Endometrial microvascular endothelial cells (primary cell): Measurements from ENCODE around the gene RPS27A. TPM values are rescaled to one million over a fixed set of nuclear protein-coding genes. Genes with fewer than 3 reads are reported as not detected.
"Not testable (repeated sequence)": the region's sequence is repeated elsewhere in the genome, so short reads cannot be mapped to it uniquely, and the experiment has no call there.

Experiments used
- in situ Hi-C: cut with HindIII; loops from 2 replicates; pipeline ENCODE4 v1.10.0; 2017; ENCODE audit warnings: low sequenced_read_pairs, low pct_unique_long_range_greater_than_20kb; ENCODE audit errors: inconsistent ontology term
- total RNA-seq: library from RNA; depleted of rRNA; stranded (reverse); fragments of >200 nt; gene quantifications from one replicate; pipeline ENCODE4 v1.2.3, GENCODE V29; 2015; ENCODE audit errors: inconsistent ontology term

The RPS27A gene
- total RNA-seq, result 1,276 TPM

GRCh38 chr2:55232084-55232862 is at the start of gene RPS27A, which contains the start of gene CLHC1:
TSS of gene RPS27A (plus strand) at chr2:55232688. CDS start at chr2:55232825, 137 bp downstream.
TSS of gene CLHC1 (minus strand) at chr2:55232293. CDS start at chr2:55222411, 9,882 bp downstream.
- in situ Hi-C loops, result no loop called here

- in situ Hi-C loops, result not testable (repeated sequence)
These were observed 45.7 kb upstream of the RPS27A start for GRCh38 chr2:55186837-55187236.

- in situ Hi-C loops, result not testable (repeated sequence)
These were observed 40.6 kb upstream of the RPS27A start for GRCh38 chr2:55191888-55192287.

- in situ Hi-C loops, result no loop called here
These were observed 36.0 kb upstream of the RPS27A start for GRCh38 chr2:55196526-55196925.

- in situ Hi-C loops, result no loop called here
These were observed 32.1 kb upstream of the RPS27A start for GRCh38 chr2:55200416-55200815.

GRCh38 chr2:55204536-55204935 is 28.0 kb upstream of the RPS27A start:
- in situ Hi-C loops, result no loop called here

- in situ Hi-C loops, result no loop called here
These were observed 27.5 kb upstream of the RPS27A start for GRCh38 chr2:55204950-55205349.

- in situ Hi-C loops, result no loop called here
These were observed 18.7 kb upstream of the RPS27A start for GRCh38 chr2:55213822-55214221.

- in situ Hi-C loops, result no loop called here
These were observed 8.3 kb upstream of the RPS27A start for GRCh38 chr2:55223958-55224760.

- in situ Hi-C loops, result no loop called here
These were observed 7.7 kb upstream of the RPS27A start for GRCh38 chr2:55224761-55225261.

GRCh38 chr2:55225481-55226020 is 6.9 kb upstream of the RPS27A start:
- in situ Hi-C loops, result no loop called here

GRCh38 chr2:55227437-55228225 is 4.9 kb upstream of the RPS27A start:
- in situ Hi-C loops, result not testable (repeated sequence)

GRCh38 chr2:55228226-55228563 is 4.3 kb upstream of the RPS27A start:
- in situ Hi-C loops, result no loop called here

- in situ Hi-C loops, result no loop called here
These were observed 3.3 kb upstream of the RPS27A start for GRCh38 chr2:55229221-55229620.

- in situ Hi-C loops, result no loop called here
These were observed 1.9 kb upstream of the RPS27A start for GRCh38 chr2:55230551-55230950.

- in situ Hi-C loops, result no loop called here
These were observed 873 bp upstream of the RPS27A start for GRCh38 chr2:55231546-55232083.

- in situ Hi-C loops, result no loop called here
These were observed 572 bp downstream of the RPS27A start for GRCh38 chr2:55232863-55233657.

- in situ Hi-C loops, result no loop called here
These were observed 1.1 kb downstream of the RPS27A start for GRCh38 chr2:55233658-55233940.
